H1 (cell line): ENCODE measurements around the gene NTNG2. TPM values are rescaled to one million over a fixed set of nuclear protein-coding genes. Genes with fewer than 3 reads are reported as not detected.

Experiments
- CTCF ChIA-PET: fragments of 300-600 bp; sonication (Branson Sonifier 250); formaldehyde crosslinking; loops from one replicate; lab custom pipeline; 2021; ENCODE audit not compliant: partially characterized antibody; lab: Charles Lee
- POLR2A ChIA-PET: fragments of 300-600 bp; sonication (Branson Sonifier 250); formaldehyde crosslinking; loops from one replicate; lab custom pipeline; 2021; ENCODE audit warnings: inconsistent platforms; ENCODE audit not compliant: partially characterized antibody; lab: Charles Lee
- DNase-seq, 2 experiments: peaks; one replicate each; pipeline versions ENCODE4 v3.0.0 to v3.0.0-alpha.2; 2010 to 2022; ENCODE audit warnings: low spot score in 2 of 2, low read depth in 1 of 2, mixed read lengths in 1 of 2
- FAIRE-seq: peaks from 2 replicates; lab custom pipeline; 2011; peaks lifted over from hg19 to GRCh38; lab: Jason Lieb, UNC
- H2AFZ ChIP-seq: 2 replicates; pipeline ENCODE4 v1.8.1; 2012; ENCODE audit warnings: low read length, inconsistent platforms
- H2AK5ac ChIP-seq: 2 replicates; pipeline ENCODE4 v1.6.1; 2013; ENCODE audit warnings: low read depth, low read length
- H2BK120ac ChIP-seq: replicated peaks from 2 replicates; pipeline ENCODE3; 2013; ENCODE audit warnings: low read depth, low read length, inconsistent platforms
- H2BK12ac ChIP-seq: 2 replicates; pipeline ENCODE4 v1.6.1; 2013; ENCODE audit warnings: low read depth, low read length
- H2BK15ac ChIP-seq: 2 replicates; pipeline ENCODE4 v1.6.1; 2013; ENCODE audit warnings: low read length
- H2BK20ac ChIP-seq: 2 replicates; pipeline ENCODE4 v1.6.1; 2013; ENCODE audit warnings: low read length
- H2BK5ac ChIP-seq: 2 replicates; pipeline ENCODE4 v1.6.1; 2013; ENCODE audit warnings: low read depth, low read length
- H3K14ac ChIP-seq: 2 replicates; pipeline ENCODE4 v1.6.1; 2013; ENCODE audit warnings: inconsistent platforms; ENCODE audit not compliant: insufficient read length
- H3K18ac ChIP-seq: 2 replicates; pipeline ENCODE4 v1.6.1; 2013; ENCODE audit warnings: low read length; ENCODE audit errors: extremely low read depth
- H3K23ac ChIP-seq: 2 replicates; pipeline ENCODE4 v1.6.1; 2013; ENCODE audit warnings: inconsistent platforms; ENCODE audit not compliant: insufficient read length
- H3K23me2 ChIP-seq: 2 replicates; pipeline ENCODE4 v1.6.1; 2013; ENCODE audit warnings: low read depth, low read length
- H3K27ac ChIP-seq: 2 replicates; pipeline ENCODE4 v1.6.1; 2011; ENCODE audit warnings: low read depth, low read length, inconsistent platforms
- H3K27me3 ChIP-seq, 4 experiments: replicated peaks in 1 of 4; 1 replicate in 1 of 4; 2 replicates in 3 of 4; pipeline versions ENCODE4 v1.6.1 to v1.8.1; 2011 to 2013; ENCODE audit warnings: low read length in 3 of 4, mild to moderate bottlenecking in 3 of 4, inconsistent platforms in 2 of 4, mixed read lengths in 2 of 4, moderate library complexity in 1 of 4; ENCODE audit not compliant: control insufficient read depth in 3 of 4, insufficient read depth in 3 of 4; ENCODE audit errors: extremely low read depth in 1 of 4
- H3K36me3 ChIP-seq, 4 experiments: 2 replicates each; pipeline versions ENCODE4 v1.6.1 to v1.8.1; 2011 to 2013; ENCODE audit warnings: mild to moderate bottlenecking in 4 of 4, low read length in 3 of 4, moderate library complexity in 2 of 4, control low read depth in 1 of 4, inconsistent platforms in 1 of 4; ENCODE audit not compliant: insufficient read depth in 4 of 4, control insufficient read depth in 2 of 4
- H3K4ac ChIP-seq: replicated peaks from 2 replicates; pipeline ENCODE3; 2013; ENCODE audit warnings: low read length, low read depth, mixed read lengths, inconsistent platforms; ENCODE audit not compliant: insufficient read length
- H3K4me1 ChIP-seq, 4 experiments: replicated peaks in 1 of 4; 1 replicate in 1 of 4; 2 replicates in 3 of 4; pipeline versions ENCODE4 v1.6.1 to v1.8.1; 2011 to 2013; ENCODE audit warnings: low read length in 3 of 4, inconsistent platforms in 2 of 4, mixed read lengths in 1 of 4; ENCODE audit not compliant: insufficient read depth in 4 of 4, control insufficient read depth in 3 of 4
- H3K4me2 ChIP-seq, 2 experiments: 2 replicates each; pipeline versions ENCODE4 v1.6.1 to v1.8.1; 2011 to 2013; ENCODE audit warnings: low read depth in 2 of 2, low read length in 2 of 2, control low read depth in 1 of 2, inconsistent platforms in 1 of 2, mild to moderate bottlenecking in 1 of 2; ENCODE audit not compliant: insufficient read depth in 1 of 2
- H3K4me3 ChIP-seq, 4 experiments: fragments of 200-600, 300-600 bp in 1 of 4; sonication (generic), shearing (Covaris generic), sonication (Bioruptor Twin) in 1 of 4; 2 replicates each; pipeline versions ENCODE4 v1.5.1 to v1.8.1; 2011 to 2016; ENCODE audit warnings: low read length in 4 of 4, low read depth in 3 of 4, control low read depth in 2 of 4, inconsistent platforms in 2 of 4, mild to moderate bottlenecking in 2 of 4, mixed read lengths in 1 of 4, moderate library complexity in 1 of 4; ENCODE audit not compliant: insufficient read depth in 2 of 4; ENCODE audit errors: extremely low read depth in 1 of 4
- H3K56ac ChIP-seq: replicated peaks from 2 replicates; pipeline ENCODE3; 2013; ENCODE audit warnings: low read depth, mild to moderate bottlenecking, mixed read lengths, low read length, inconsistent platforms; ENCODE audit not compliant: insufficient read length
- H3K79me1 ChIP-seq: 2 replicates; pipeline ENCODE4 v1.6.1; 2013; ENCODE audit warnings: low read depth, low read length, control low read depth
- H3K79me2 ChIP-seq, 2 experiments: 2 replicates each; pipeline versions ENCODE4 v1.6.1 to v1.8.1; 2012 to 2013; ENCODE audit warnings: low read length in 2 of 2, mild to moderate bottlenecking in 2 of 2, inconsistent platforms in 1 of 2; ENCODE audit not compliant: insufficient read depth in 2 of 2, control insufficient read depth in 1 of 2
- H3K9ac ChIP-seq, 4 experiments: replicated peaks in 1 of 4; 1 replicate in 1 of 4; 2 replicates in 3 of 4; pipeline versions ENCODE4 v1.6.1 to v1.8.1; 2011 to 2013; ENCODE audit warnings: low read depth in 3 of 4, low read length in 3 of 4, control low read depth in 2 of 4, mild to moderate bottlenecking in 2 of 4, moderate library complexity in 2 of 4, inconsistent platforms in 1 of 4; ENCODE audit errors: extremely low read depth in 1 of 4
- H3K9me3 ChIP-seq, 2 experiments: 2 replicates each; pipeline versions ENCODE4 v1.6.1 to v1.8.1; 2012 to 2013; ENCODE audit warnings: mild to moderate bottlenecking in 2 of 2, moderate library complexity in 2 of 2, control low read depth in 1 of 2, inconsistent platforms in 1 of 2, low read depth in 1 of 2, low read length in 1 of 2, mixed read lengths in 1 of 2; ENCODE audit not compliant: insufficient read depth in 2 of 2
- H4K20me1 ChIP-seq, 2 experiments: replicated peaks in 1 of 2; 2 replicates each; pipeline versions ENCODE3 to v1.8.1; 2011 to 2013; ENCODE audit warnings: inconsistent platforms in 2 of 2, low read length in 2 of 2, mild to moderate bottlenecking in 1 of 2; ENCODE audit not compliant: insufficient read depth in 2 of 2, control insufficient read depth in 1 of 2
- H4K5ac ChIP-seq: 2 replicates; pipeline ENCODE4 v1.6.1; 2013; ENCODE audit warnings: low read length, low read depth, mixed read lengths, inconsistent platforms; ENCODE audit not compliant: insufficient read length
- H4K8ac ChIP-seq: 2 replicates; pipeline ENCODE4 v1.8.0; 2013; ENCODE audit warnings: mild to moderate bottlenecking, moderate library complexity, low read length, inconsistent platforms; ENCODE audit not compliant: insufficient read depth; ENCODE audit errors: extremely low read depth
- H4K91ac ChIP-seq: replicated peaks from 2 replicates; pipeline ENCODE3; 2013; ENCODE audit warnings: low read length, mixed read lengths, inconsistent platforms; ENCODE audit not compliant: insufficient read length
- CEBPB ChIP-seq: IDR thresholded peaks from 2 replicates; pipeline ENCODE4 v1.6.1; 2012; ENCODE audit warnings: low read depth, low read length
- CHD2 ChIP-seq: IDR thresholded peaks from 2 replicates; pipeline ENCODE4 v1.6.1; 2012; ENCODE audit warnings: low read length, improper control_type of control experiment
- GABPA ChIP-seq: IDR thresholded peaks from 2 replicates; pipeline ENCODE4 v1.6.1; 2011; ENCODE audit warnings: mild to moderate bottlenecking, low read length, moderate library complexity, borderline replicate concordance; ENCODE audit not compliant: insufficient read depth
- HDAC6 ChIP-seq: IDR thresholded peaks from one replicate; pipeline ENCODE4 v1.7.1; 2012; ENCODE audit warnings: low read depth, mild to moderate bottlenecking, inconsistent platforms, low read length, moderate library complexity
- NANOG ChIP-seq: IDR thresholded peaks from 2 replicates; pipeline ENCODE4 v1.6.1; 2011; ENCODE audit warnings: low read length, low read depth, mild to moderate bottlenecking, inconsistent platforms; ENCODE audit not compliant: insufficient read depth, poor library complexity, severe bottlenecking
- RBBP5 ChIP-seq: IDR thresholded peaks from 2 replicates; pipeline ENCODE4 v1.7.1; 2012; ENCODE audit warnings: low read depth, mild to moderate bottlenecking, inconsistent platforms, low read length, moderate library complexity, borderline replicate concordance
- RXRA ChIP-seq: IDR thresholded peaks from 2 replicates; pipeline ENCODE4 v1.6.1; 2011; ENCODE audit warnings: low read depth, mild to moderate bottlenecking, low read length, moderate library complexity; ENCODE audit not compliant: insufficient read depth
- SIN3A ChIP-seq, 2 experiments: IDR thresholded peaks in 1 of 2; conservative IDR thresholded peaks in 1 of 2; 2 replicates each; pipeline ENCODE4 v1.6.1; 2011 to 2012; ENCODE audit warnings: low read length in 2 of 2, improper control_type of control experiment in 1 of 2, low read depth in 1 of 2, mild to moderate bottlenecking in 1 of 2
- SIRT6 ChIP-seq: IDR thresholded peaks from one replicate; pipeline ENCODE4 v1.7.1; 2012; ENCODE audit warnings: low read length, inconsistent platforms
- SP1 ChIP-seq: IDR thresholded peaks from 2 replicates; pipeline ENCODE4 v1.6.1; 2011; ENCODE audit warnings: low read depth, low read length
- SP4 ChIP-seq: IDR thresholded peaks from 2 replicates; pipeline ENCODE4 v1.6.1; 2012; ENCODE audit warnings: low read length, inconsistent platforms
- WGBS, 2 experiments: shearing (Covaris generic) in 1 of 2; methylation state at CpG; one replicate each; pipeline versions ENCODE4 v1.1.6 to v1.1.7; 2013 to 2015; ENCODE audit warnings: low lambda C conversion rate in 2 of 2, mixed read lengths in 2 of 2, inconsistent platforms in 1 of 2, low coverage in 1 of 2, missing lambda C conversion rate in 1 of 2; ENCODE audit not compliant: insufficient replicate concordance in 2 of 2, insufficient coverage in 1 of 2, insufficient read length in 1 of 2; ENCODE audit errors: extremely low coverage in 1 of 2, missing lambda C conversion rate in 1 of 2; 5-methylcytosine and 5-hydroxymethylcytosine counted together
- polyA plus RNA-seq, 7 experiments: library from polyadenylated mRNA; depleted of rRNA in 3 of 7; stranded (reverse) in 5 of 7; unstranded in 2 of 7; fragments of >200 nt in 5 of 7; fragments of 200-250 nt in 2 of 7; gene quantifications; 1 replicate in 5 of 7; 2 replicates in 1 of 7; 4 replicates in 1 of 7; pipeline versions ENCODE4 v1.2.1 to v1.2.3, GENCODE V29; 2011 to 2013; ENCODE audit warnings: missing spikeins in 2 of 7, mixed read lengths in 2 of 7
- total RNA-seq: library from RNA; stranded (reverse); fragmentation: NEBNext Ultra II Directional; extraction: Animal tissue kit (Norgen Biotek cat#: 25700); gene quantifications from 2 replicates; pipeline ENCODE4 v1.2.1, GENCODE V29; 2021
- TF ChIP-seq, protein P1 (sequence below): IDR thresholded peaks from 2 replicates; pipeline ENCODE4 v1.6.1; 2011; ENCODE audit warnings: low read depth, mild to moderate bottlenecking, low read length; ENCODE audit not compliant: insufficient read depth
- TF ChIP-seq, protein P2 (sequence below): IDR thresholded peaks from 2 replicates; pipeline ENCODE4 v1.6.1; 2012; ENCODE audit warnings: inconsistent platforms

The NTNG2 gene
- total and polyA plus RNA-seq, 2 of the 8 experiments (the other 6 are each of a cell fraction or from before 2014, with no cell fraction given), result 1.4 to 1.5 TPM

DNA sequence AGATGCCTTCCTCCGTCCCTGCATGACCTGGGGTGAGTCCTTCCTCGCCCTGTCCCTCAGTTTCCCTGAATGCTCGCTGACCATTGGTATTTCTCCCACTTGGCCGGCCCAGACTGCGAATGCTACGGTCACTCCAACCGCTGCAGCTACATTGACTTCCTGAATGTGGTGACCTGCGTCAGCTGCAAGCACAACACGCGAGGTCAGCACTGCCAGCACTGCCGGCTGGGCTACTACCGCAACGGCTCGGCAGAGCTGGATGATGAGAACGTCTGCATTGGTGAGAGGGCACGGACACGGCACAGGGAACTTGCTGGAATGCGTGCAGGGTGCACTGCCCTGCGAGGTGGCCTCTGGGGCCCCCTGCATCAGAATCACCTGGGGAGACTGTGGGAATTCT is 77.1 kb downstream of the NTNG2 start:
- Histone ChIP-seq H3K4me3 (no peak overlapping the region), H2BK20ac (no peak overlapping the region), H3K27ac (no peak overlapping the region), H3K18ac (no peak overlapping the region), H3K79me1 (no peaks in the 10 kb centered on the region), H4K91ac (peak overlapping the region; percentile 57), H3K14ac (no peak overlapping the region), H3K4ac (no peak overlapping the region), H3K36me3 (no peaks in the 10 kb centered on the region), H3K4me2 (no peak overlapping the region), H3K27me3 (peaks cover 0 to 19% (median 15%) of the 10 kb centered on the region in 4 experiments; a peak in 6 of 7 replicates), H2AK5ac (no peak overlapping the region; the same call in 1 of the 2 replicates), H4K5ac (no peak overlapping the region), H2BK15ac (no peak overlapping the region), H3K9me3 (no peaks in the 10 kb centered on the region), H4K8ac (no peak overlapping the region), H3K79me2 (no peaks in the 10 kb centered on the region), H3K23ac (no peak overlapping the region), H4K20me1 (peaks cover 2% of the 10 kb centered on the region in 2 experiments), H3K56ac (no peak overlapping the region), H3K23me2 (peaks cover 14% of the 10 kb centered on the region; the same call in 1 of the 2 replicates), H3K4me1 (peaks cover 2 to 20% (median 16%) of the 10 kb centered on the region in 4 experiments), H2BK12ac (0 out of 2 replicates have a peak overlapping the region, but pooled peaks have one; percentile 17), H2BK120ac (no peak overlapping the region), H3K9ac (no peak overlapping the region), H2BK5ac (no peak overlapping the region), H2AFZ (no peak overlapping the region)
- WGBS, 2 experiments, result 86% methylated on average over 19 of the region's 19 CpGs; no CpG with 5 or more reads in 1 of the 2 experiments
- CTCF ChIA-PET, result interaction anchor here (0.6 to 16.9 kb wide), 16 partner anchors 9 to 600 kb away, joined by 3 to 370 read pairs (median 4); partner anchors contain the start of gene NTNG2
- POLR2A ChIA-PET, result no interaction called here
- DNase-seq, result no peak
- FAIRE-seq, result no peak
- TF ChIP-seq, protein P1, sequence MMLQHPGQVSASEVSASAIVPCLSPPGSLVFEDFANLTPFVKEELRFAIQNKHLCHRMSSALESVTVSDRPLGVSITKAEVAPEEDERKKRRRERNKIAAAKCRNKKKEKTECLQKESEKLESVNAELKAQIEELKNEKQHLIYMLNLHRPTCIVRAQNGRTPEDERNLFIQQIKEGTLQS, result no peak
- TF ChIP-seq RBBP5 (no peak), CEBPB (no peak), RXRA (no peak), NANOG (no peak), SP4 (no peak), GABPA (no peak), CHD2 (no peak), HDAC6 (no peak), SIN3A (conservative IDR thresholded peaks at IDR 0.05 in 1 of 2, IDR thresholded peaks at IDR 0.05 in 1 of 2; ENCODE audit: low read depth in 1 of 2, low read length in 2 of 2) (no peak), SP1 (no peak), SIRT6 (no peak)
- TF ChIP-seq, protein P2, sequence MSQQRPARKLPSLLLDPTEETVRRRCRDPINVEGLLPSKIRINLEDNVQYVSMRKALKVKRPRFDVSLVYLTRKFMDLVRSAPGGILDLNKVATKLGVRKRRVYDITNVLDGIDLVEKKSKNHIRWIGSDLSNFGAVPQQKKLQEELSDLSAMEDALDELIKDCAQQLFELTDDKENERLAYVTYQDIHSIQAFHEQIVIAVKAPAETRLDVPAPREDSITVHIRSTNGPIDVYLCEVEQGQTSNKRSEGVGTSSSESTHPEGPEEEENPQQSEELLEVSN, result no peak
